Stimulated activated CD8-positive, alpha-beta memory T cell treated with anti-CD3 and anti-CD28 coated beads, Interleukin-7, amount 100 ng/mL, for 1 hour (primary cell): Measurements from ENCODE around the gene IGDCC3.

Experiments
- DNase-seq, 2 donors: peaks; one replicate each; pipeline ENCODE4 v3.0.0-alpha.2; 2020; ENCODE audit warnings: low read depth in 2 of 2

IGDCC3 gene

GRCh38 chr15:65343374-65343981 lies 34.3 kb downstream of the IGDCC3 start:
- DNase-seq, result no peak

DNA sequence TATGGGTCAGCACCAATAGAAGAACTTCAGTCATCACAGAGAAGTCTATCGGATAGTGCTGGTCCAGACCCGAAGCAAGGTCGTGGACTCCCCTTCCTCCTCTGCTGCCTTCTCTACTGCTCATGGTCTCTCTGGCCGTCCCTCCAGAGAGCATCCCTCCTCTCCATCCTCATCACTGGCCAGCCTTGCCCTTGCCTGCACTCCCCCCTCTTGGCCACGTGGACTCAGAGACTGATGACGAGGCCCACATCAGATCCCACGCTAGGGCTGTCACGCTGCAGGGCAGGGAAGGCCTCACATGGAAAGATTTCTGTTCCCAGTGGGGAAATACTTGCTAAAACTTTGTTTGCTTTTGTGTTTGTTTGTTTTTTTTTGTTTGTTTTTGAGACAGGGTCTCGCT lies 35.3 kb downstream of the IGDCC3 start:
- DNase-seq, result no peak

- DNase-seq, result no peak
Observed at GRCh38 chr15:65339920-65340319, 37.9 kb downstream of the IGDCC3 start.

DNA sequence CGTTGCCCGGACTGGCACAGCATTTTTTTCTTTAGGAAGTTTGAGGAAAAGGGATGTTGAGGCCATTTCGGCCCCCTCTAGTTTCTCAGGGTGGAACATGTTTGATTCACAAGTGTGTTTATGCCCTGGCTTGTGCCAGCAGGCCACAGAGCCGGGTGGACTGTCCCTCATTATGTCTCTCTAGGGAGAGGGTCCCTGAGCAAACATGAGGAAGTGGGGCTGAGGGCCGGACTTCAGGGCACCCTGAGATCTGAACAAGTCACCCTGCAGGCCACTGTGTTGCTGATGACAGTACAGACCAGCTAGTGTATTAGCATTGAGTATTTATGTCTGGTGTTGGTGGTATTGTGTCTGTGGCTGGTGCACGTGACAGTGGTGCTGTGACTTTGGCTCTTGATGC lies 38.4 kb downstream of the IGDCC3 start:
- no peak for DNase-seq

GRCh38 chr15:65338823-65339222 lies 39.0 kb downstream of the IGDCC3 start:
- DNase-seq, result no peak

DNA sequence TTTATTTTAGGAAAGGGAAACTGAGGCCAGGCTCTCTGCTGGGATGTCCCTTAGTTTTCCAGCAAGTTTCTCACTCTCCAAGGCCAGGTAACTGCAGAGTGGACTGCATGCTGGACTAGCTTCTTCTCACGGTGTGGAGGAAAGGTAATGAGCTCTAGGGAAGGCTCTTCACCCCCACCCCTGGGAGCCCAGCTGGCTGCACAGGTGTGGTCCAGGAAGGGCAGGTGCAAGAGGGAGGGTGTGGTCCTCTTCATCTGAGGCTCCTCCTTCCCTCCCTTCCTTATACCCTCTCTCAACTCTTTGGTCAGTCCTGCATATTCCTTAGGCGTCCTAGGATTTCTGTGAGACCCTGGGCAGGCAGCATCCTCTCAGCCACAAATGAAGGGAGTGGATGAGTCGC lies 39.4 kb downstream of the IGDCC3 start:
- DNase-seq, result no peak

- DNase-seq, result no peak
Observed at GRCh38 chr15:65337436-65338070, 40.2 kb downstream of the IGDCC3 start.

DNA sequence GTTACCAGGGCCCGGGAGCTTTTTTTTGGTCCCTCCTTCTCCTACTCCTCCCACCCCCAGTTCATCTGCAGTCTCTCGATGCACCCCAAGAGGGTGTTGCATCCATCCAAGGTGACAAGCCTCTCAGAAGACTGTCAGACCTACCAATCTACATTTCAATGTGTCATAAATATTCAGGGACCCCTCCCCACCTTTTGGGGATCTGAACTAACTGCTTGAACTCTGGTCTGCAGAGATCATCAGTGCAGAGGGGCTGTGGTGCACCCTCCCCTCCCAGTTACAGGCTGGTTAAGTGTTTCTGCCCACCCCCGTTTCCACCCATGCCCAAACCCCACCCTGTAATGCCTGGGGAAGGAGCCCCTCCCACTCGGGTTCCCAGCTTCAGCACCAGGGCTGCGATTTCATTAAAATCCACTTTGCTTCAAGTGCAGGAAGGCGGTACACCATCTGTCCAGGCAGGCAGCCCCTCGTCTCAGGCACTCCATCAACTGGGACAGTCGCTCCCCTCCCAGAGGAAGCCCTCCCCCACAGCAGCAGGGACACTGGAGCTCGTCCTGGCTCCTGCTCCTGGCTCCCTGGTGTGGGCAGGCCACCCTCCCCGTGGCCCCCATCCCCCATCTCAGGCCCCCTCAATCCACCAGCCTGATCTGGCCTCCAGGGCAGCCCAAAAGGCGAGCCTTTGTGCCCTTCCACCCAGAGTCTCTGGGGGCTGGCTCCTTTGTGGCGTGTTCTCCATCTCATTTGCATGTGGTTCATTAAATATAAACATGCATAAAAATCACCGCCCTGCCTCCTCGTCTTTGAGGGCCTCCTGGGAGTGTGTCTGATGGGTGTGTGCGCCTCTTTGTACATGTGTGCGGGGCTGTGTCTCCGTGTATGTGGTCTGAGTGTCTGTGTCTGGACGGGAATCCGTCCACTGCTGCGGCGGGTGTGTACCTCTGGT lies 41.0 kb downstream of the IGDCC3 start:
- no peak for DNase-seq

DNA sequence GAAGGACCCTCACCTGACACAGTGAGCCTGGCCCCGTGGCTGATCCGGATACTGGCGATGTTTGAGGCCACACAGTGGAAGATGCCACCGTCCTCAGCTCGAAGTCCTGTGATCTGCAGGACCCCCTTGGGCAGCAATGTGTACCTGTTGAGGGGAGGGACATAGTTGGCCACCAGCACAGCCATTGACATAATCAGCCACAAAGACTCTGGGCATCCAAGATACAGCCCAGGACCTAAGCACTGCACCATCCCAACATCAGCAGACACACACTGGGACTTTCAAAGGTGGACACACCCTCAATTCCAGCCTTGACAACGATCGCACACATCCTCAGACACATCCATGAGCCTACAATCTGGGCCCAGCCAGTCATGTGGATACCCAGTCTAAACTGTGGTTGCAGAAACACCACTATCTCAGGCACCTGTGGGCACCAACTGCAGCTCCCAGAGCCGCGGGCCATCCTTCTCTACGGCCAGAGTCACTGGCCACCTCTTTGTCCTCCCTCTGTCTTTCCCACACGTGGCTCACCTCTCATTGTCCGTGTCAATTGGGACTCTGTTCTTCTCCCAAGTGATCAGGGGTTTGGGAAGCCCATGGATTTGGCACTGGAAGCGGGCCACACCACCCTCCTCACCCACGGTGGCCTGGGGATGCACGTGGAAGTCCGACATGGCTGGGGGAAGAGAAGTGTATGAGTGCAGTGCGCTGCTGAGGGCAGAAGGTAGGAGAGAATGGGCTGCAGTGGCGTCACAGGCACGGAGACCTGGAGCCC lies 42.3 kb downstream of the IGDCC3 start:
- DNase-seq, result no peak

- DNase-seq, result no peak
Observed at GRCh38 chr15:65334586-65335231, 43.1 kb downstream of the IGDCC3 start.

GRCh38 chr15:65333856-65334255 lies 43.9 kb downstream of the IGDCC3 start:
- no peak for DNase-seq

DNA sequence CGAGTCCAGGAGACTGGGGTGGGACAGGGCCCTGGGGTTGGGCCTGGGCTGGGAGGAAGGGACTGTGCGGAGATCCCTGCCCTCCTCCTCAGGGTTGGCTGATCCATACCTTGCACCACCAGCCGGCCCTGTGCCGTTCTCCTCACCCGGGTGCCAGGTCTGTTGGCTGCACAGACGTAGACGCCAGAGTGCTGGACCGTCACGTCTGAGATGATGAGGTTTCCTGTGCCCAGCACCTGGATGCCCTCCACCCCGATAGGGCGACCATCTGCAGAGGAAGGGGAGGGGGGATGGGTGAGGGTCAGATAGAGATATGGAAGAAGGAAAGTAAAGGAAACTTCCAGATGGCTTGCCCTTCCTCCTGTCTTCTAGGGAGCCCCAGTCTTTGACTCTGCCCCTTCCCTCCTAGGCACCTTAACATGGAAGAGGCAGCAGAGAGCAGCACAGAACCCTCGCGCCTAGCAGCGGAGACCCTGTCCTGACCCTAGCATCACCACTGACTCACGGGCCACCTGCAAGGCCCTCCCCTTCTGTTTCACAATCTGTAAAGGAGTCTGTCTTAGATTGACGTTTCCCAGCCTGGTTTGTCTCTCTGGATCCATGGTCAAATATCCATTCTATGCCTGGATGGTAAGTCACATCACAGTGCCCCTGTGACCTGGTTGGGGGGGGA lies 44.5 kb downstream of the IGDCC3 start:
- DNase-seq, result no peak

GRCh38 chr15:65332391-65333147 lies 45.2 kb downstream of the IGDCC3 start:
- no peak for DNase-seq

- DNase-seq, result no peak
Observed at GRCh38 chr15:65331811-65332210, 46.0 kb downstream of the IGDCC3 start.

GRCh38 chr15:65330934-65331645 lies 46.7 kb downstream of the IGDCC3 start:
- DNase-seq, result no peak

DNA sequence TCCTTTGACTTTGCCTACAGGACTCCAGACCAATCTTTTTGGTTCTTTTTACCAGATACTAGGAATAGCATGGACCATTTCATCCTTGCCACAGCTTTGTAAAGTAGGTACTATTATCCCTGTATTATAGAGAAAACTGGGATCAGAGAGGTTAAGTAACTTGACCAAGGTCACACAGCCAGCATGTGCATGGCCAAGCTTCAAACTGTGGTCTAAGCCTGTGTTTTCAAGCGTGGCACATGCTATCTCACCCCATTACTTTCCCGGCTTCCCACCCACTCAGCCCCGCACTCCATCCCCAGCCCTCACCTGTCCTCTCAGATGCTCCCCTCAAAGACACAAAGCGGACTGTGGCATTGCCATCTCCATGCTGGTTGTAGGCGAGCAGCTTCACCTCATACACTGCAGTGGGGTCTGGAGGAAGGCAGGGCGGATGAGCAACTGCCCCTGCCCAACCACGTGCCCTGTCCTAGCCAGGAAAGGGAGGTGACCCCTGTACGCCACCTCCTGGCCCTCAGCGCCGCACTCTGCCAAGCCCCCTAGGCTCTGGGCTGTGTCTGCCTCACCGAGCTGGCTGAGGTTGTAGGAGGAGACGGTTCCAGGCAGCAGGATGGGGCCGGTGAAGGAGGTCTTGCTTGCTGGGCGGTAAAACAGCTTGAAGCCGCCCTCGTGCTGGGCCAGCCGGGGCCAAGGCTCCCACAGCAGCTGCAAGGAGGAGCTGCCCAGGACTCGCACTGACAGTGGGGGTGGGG lies 47.6 kb downstream of the IGDCC3 start:
- DNase-seq, result no peak

DNA sequence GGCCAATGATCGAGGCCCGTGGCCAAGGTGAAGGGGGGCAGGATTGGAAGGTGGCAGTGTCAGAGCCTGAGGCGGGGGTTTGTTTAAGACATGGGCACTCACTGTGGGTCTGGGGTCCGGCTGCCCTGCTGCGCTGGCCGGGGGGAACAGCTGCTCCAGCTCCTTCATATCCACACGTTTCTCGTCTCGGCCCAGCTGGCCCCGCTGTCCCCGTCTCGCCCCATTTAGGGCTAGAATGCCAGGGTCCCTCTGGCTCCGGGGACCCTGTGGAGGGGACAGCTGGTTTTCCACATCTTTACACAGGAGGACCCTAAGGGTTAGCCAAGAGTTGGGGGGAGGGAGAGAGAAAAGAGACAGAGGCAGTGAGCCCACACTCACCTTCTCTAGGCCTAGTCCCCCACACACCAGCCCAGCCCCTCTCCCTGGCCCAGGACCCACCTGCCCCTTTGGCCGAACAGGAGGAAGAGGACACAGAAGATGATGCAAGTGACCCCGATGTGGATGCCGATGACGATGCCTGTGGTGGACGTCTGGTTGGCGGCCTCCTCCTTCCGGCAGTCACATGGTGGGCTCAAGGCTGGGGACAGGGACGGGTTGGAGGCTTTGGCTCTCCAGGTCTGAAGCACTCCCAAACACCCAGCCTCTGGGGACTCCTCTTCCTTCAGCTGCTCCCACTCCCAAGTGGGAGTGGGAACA lies 48.4 kb downstream of the IGDCC3 start:
- DNase-seq, result no peak
